ENCODE data around the gene SCART1.
"Not testable (repeated sequence)": the region's sequence is repeated elsewhere in the genome, so short reads cannot be mapped to it uniquely, and the experiment has no call there.

Gene SCART1

GRCh38 chr10:133453516-133454203 lies at the start of gene SCART1:
TSS of gene SCART1 (plus strand) at chr10:133453945. CDS start at chr10:133453998, 53 bp downstream.
- no peak for DNase-seq

- DNase-seq, result no peak
These were observed 48.5 kb upstream of the SCART1 start for GRCh38 chr10:133405272-133405671.

GRCh38 chr10:133405844-133406527 lies 47.8 kb upstream of the SCART1 start:
- DNase-seq, result no peak

- no peak for DNase-seq
These were observed 42.0 kb upstream of the SCART1 start for GRCh38 chr10:133411523-133412380.

GRCh38 chr10:133412381-133412711 lies 41.4 kb upstream of the SCART1 start:
- DNase-seq, result no peak

GRCh38 chr10:133414401-133414800 lies 39.3 kb upstream of the SCART1 start:
- not testable (repeated sequence) for DNase-seq

GRCh38 chr10:133415752-133416151 lies 38.0 kb upstream of the SCART1 start:
- DNase-seq, result no peak

- no peak for DNase-seq
These were observed 35.3 kb upstream of the SCART1 start for GRCh38 chr10:133418289-133418993.

GRCh38 chr10:133419211-133419950 lies 34.4 kb upstream of the SCART1 start:
- DNase-seq, result no peak

GRCh38 chr10:133420028-133420427 lies 33.7 kb upstream of the SCART1 start:
- no peak for DNase-seq

- no peak for DNase-seq
These were observed 33.2 kb upstream of the SCART1 start for GRCh38 chr10:133420579-133420978.

- no peak for DNase-seq
These were observed 32.2 kb upstream of the SCART1 start for GRCh38 chr10:133421336-133422222.

- no peak for DNase-seq
These were observed 31.4 kb upstream of the SCART1 start for GRCh38 chr10:133422223-133422806.

- no peak for DNase-seq
These were observed 30.7 kb upstream of the SCART1 start for GRCh38 chr10:133422807-133423771.

GRCh38 chr10:133424102-133424501 lies 29.6 kb upstream of the SCART1 start:
- DNase-seq, result not testable (repeated sequence)

GRCh38 chr10:133424601-133425000 lies 29.1 kb upstream of the SCART1 start, which contains the start of gene SPRN:
TSS of gene SPRN (minus strand) at chr10:133424625. CDS start at chr10:133423681, 944 bp downstream.
- not testable (repeated sequence) for DNase-seq

GRCh38 chr10:133429571-133429970 lies 24.2 kb upstream of the SCART1 start:
- not testable (repeated sequence) for DNase-seq

- not testable (repeated sequence) for DNase-seq
These were observed 21.7 kb upstream of the SCART1 start for GRCh38 chr10:133431888-133432613.

GRCh38 chr10:133432789-133433188 lies 21.0 kb upstream of the SCART1 start:
- not testable (repeated sequence) for DNase-seq

Measured in right forelimb (tissue), 1 donor.